Left lobe of liver (tissue), 2 donors: ENCODE data around the gene KRT73. TPM values are rescaled to one million over a fixed set of nuclear protein-coding genes. Genes with fewer than 3 reads are reported as not detected.

Experiments used
- ATAC-seq: fragments of 200-7000 bp; cut with Tn5 transposase; one replicate; pipeline ENCODE4 v1.9.1; 2020; ENCODE audit warnings: mild to moderate bottlenecking, moderate library complexity
- DNase-seq: peaks from one replicate; pipeline ENCODE4 v3.0.0-alpha.2; 2020; ENCODE audit warnings: low spot score
- total RNA-seq: library from RNA; stranded (reverse); gene quantifications from one replicate; pipeline ENCODE4 v1.2.1, GENCODE V29; 2021
- donor health status: DM: no; HTN: no; CAD: no; lungs with moderate emphysema.
- donor health status: DM: no; HTN: yes; CAD: no.

Gene KRT73
- total RNA-seq, 1 donor from 2014 or later: not detected

DNA sequence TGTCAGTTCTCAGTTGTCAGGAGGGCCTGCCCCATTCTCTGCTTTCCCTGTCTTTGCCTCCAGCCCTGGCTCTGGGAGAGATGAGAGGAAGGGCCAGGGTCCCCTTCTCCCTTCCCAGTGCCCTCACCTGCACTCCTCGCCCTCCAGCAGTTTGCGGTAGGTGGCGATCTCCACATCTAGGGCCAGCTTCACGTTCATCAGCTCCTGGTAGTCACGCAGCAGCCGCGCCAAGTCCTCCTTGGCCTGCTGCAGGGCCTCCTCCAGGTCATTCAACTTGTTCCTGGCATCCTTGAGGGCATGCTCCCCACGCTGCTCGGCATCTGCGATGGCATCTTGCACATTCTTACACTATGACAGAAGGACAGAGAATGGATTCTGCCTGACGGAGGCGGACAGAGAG lies 28.3 kb upstream of the KRT73 start:
- DNase-seq (peak; percentile 27), ATAC-seq (no peak)

DNA sequence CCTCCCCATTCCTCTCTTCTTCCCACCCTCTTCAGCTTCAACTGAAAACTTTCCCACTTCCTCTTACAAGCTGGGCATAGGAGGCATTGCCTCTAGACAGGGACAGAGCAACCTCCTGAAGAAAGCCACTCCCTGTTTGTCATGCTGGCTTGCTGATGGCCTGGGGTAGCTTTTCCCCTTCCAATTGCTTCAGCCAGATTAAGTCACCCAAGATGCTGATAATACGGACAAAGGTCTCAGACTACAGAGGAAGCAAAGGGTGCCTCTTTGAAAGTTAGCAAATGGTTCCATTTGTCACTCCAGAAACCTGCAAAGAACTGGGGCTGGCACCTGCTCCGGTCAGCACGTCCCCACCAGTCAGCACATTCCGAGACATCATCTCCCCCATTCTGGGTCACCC lies 27.6 kb upstream of the KRT73 start:
- ATAC-seq: no peak
- DNase-seq: peak; percentile 12

DNA sequence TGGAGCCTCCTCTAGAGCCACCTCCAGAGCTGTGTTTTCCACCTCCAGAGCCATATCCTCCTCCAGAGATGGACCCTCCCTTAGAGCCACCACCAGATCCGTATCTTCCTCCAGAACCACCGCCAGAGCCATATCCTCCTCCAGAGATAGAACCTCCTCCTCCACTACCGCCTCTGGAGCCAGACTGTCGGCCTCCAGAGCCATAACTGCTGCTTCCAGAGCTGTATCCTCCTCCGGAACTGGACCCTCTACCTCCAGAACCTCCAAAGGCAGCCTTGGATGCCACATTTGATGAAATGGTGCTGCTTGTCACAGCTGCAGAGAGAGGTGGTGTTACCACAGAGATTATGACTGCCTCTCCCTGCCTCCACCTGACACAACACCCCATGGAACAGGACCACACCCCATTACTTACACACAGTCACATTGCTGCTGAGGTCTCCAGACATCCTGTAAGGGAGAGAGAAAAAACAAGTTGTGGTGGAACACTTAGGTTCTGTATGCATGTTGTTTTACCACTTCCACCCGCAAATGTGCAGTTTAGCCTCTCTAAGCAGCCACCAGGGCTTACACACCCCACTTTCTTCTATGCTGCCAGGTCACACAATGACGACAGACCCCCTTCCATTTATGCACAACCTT lies 26.9 kb upstream of the KRT73 start:
- DNase-seq: peak; percentile 37
- no peak for ATAC-seq

DNA sequence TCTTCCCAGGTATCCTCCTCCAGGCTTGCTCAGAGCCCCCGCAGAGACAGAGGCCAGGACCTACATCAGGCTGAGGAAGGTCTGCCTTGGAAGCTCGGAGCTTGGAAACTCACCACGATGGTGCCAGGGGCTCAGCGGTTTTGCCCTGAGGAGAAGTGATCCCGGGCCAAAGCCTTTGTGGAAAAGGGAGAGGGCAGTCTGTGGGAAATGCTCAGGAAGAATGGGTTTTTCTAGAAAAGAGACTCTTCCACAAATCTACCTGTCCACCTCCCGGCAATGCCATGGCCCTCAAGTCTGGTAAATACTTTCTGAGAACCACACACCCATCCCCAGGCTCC lies 25.7 kb upstream of the KRT73 start:
- ATAC-seq: no peak

DNA sequence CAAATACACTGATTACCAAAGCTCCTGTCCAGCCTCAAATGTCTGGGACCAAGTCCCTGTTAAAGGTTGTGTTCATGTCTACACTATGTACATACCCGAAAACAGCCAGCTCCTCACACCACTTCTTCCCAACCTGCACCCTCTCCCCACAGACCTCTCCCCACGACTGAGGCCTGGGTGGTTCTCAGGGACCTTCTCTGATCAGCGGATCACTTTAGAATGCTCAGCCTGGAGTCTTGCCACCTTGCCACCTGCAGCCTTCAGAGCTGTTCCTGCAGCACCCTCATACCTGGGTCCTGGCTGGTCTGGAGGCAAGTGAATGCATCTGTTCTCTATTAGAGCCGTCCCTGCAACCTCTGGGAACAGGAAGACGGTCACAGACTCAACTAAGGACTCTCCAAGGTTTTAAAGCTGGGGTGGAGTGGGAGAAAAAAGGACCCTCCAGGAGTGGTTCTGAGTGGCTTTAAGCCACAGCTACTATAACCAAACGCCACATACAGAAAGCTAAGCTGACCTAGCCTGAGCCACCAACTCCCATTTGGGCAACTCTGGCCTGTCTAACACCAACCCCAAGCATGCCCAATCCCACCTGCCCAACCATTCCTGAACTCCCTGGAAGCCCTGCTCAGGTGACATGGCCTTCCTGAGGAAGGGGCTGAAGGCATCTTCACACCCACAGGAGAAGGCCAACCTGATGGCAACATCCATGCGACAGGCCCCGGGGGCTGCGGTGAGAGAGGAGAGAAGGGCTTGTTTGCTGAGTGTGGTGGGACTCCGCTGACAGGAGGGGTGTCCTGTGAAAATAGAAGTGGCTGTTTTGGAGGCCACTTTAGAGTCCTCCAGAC lies 25.1 kb upstream of the KRT73 start:
- ATAC-seq (no peak), DNase-seq (peak; percentile 33)

More for the DNA sequence above, 25.7 kb upstream of the KRT73 start:
- no peak for DNase-seq

DNA sequence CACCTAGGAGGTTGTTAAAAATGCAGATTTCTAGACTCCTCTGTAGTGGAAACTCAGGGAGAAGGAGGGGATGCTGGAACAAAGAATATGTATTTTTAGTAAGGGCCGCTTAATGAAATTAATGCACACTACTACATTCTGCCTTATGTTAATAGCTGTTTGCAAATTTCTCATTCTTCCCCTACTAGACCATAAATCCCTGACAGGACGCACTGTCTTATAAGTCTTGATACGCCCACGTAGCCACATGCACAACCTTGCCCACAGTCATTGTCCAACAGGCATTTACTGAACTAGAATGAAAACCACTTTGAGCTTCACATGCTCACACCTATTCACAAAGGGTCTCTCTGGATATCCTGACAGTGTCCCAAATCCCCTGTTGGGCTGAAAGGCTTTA lies 23.1 kb upstream of the KRT73 start:
- peak; percentile 3 for DNase-seq
- no peak for ATAC-seq

DNA sequence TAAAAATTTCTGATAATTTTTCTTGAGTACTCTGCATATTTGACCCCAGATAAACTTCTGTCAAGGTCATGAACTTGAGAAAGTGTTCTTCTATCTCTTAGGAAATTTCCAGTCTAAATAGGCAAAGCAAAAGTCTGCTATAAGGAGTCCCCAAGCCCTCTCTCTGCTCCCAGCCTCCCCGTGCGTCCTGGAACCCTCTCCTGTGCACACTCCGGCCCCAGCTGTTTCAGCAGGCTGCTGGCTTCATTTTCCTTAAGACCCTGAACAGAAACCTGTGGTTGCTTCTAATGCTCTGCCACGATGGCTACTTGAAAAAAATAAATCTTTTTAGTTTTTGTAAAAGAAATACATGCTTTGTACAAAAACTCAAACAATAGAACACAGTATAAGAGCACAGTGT lies 18.9 kb upstream of the KRT73 start:
- DNase-seq: peak; percentile 11
- no peak for ATAC-seq

DNA sequence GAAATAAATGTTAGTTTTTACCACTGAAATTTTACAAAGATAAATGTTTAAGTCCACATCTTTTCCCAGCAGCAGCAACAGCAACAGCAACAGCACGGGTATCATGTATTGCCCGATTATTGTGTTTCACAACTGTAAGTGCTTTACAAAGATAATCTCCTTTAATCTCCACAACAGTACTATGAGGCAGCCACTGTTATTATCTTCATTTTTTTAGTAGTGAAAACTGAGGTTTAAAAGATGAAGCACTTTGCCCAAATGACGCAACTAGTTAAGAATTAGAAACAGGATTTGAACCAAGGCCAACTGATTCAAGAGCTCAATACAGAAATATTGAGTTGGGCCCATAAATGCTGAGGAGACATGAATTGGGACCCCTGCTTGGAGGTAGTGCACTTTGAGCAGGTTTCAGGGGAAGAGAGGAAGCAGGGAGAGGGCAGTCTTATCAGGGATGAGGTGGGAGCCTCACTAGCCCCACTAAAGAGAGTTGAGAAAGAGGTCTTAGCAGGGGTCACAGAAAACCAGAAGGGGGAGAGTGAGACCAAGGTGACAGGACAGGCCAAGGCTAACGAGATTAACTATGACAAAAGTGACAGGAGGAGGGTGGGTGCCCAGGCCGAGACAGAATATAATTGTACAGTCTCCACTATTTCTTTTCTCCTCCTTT lies 18.4 kb upstream of the KRT73 start:
- ATAC-seq (no peak), DNase-seq (peak; percentile 1)

DNA sequence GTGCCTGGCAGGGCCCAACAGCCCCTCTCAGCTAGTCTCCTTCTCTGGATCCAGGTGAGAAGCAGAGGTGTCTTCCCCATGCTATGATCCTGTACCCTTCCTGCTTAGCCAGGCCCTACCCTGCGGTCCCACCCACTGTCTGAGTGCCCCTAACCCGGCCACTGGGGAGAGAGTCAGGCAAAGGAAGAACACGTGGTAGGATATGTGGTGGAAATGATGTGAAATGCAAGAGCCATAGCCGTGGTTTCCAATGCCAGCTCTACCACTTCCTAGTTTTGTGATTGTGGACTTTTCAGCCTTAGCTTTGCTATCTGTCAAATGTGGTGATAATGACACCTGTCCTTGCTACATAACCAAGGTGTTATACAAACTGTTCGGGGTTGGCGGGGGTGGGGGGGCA lies 17.8 kb upstream of the KRT73 start:
- ATAC-seq: no peak
- DNase-seq: peak; percentile 33

DNA sequence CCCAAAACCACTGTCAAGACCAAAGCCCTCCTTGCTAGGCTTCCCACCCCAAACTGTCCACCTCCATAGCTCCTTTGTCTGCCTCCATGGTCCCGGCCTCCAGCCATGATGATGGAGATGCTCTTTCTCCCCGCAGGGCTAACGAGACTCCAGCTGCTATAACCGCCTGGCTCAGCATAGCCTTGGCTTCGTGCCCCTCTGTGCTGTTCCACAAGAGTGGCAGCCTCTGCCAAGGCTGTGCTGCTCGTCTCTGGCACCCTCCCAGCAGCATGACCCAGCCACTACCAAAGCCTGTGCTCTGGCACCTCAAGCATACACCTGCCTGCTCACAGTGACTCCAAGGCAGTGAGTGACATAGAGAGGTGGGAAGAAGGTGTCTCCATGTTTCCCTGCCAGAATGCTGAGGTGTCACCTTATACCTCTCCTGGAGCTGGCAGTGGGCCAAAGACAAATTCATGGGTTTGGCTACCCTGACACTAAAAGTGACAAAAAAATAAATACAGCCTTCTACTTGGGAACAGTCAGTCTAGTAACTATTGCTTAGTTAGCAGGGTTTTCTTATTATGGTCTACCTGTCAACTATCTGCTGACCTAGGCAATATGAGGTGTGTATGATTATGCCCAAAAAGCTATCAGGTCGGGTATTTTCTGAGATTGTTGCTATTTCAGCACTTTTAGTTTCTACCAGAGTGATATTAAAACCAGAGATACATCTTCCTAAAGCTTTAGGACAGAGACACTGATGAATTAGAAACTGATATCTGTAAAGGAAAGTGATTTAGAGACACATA lies 16.1 kb upstream of the KRT73 start:
- DNase-seq (peak; percentile 83), ATAC-seq (peak; percentile 97)

DNA sequence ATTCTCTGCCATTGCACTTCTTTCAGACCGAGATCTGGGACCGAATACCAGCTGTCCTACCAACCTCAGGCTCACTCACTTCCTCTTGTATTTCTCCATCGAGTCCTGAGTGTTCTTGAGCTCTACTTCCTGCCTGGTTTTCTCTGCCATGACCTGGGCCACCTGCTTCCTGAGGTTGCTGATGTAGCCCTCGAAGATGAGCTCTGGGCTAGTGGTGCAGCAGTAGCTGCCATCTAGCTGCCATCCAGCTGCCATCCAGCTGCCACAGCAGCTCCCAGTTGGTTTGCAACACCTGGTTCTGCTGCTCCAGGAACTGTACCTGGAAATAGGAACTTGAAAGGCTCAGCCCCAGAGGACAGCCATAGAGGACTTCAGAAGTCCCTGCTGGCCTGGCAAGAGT lies 15.0 kb upstream of the KRT73 start:
- DNase-seq (peak; percentile 21), ATAC-seq (no peak)

DNA sequence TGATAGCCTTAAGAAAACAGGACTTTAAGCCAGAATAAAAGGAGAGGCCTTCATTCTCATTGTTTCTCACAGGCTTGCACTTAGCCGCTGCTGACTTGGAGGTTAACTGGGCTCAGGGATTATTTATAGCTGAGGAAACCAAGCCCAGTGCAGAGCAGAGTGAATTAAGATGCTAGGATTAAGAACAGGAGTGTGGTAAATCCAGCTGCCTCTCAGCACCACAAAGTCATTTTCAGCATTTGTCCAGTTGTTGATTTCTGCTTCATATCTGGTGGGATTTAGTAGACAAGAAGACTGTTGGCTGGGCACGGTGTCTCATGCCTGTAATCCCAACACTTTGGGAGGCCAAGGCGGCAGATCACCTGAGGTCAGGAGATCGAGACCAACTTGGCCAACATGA lies 14.3 kb upstream of the KRT73 start:
- DNase-seq: peak; percentile 6

DNA sequence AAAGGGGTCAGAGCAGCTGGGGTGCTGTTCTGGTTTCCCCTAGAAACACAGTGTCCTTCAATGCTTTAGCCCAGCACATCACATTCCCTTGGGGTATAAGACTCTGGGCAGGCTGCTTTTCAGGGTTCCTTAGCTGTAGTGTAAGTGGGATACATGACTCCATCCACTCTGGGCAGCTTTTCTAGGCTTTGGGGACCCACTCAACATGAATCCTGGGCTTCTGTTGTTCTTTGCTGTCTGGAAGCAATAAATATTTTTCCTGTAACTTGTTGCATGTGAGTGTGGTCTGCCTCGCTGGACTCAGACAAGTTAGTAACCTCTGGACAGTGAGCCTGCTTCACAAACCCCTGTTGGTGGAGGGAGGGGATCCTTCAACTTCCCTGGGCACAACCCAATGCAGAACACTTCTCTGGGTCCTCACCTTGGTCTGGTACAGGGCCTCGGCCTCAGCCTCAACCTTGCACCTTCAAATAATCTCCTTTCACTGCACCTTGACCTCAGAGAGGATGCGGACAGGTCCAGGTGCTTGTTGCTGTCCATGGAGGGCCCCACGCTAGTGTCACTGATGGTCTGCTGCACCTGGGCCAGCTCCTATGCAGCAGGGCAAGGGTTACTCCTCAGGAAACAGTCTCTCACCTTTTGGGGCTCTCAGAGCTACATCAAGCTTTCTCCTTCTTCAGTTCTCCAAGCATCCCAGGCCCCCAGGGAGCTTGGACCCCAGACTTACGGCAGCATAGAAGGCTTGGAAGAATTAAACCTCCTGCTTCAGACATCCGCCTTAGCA lies 13.5 kb upstream of the KRT73 start:
- ATAC-seq (no peak), DNase-seq (peak; percentile 28)

More for the DNA sequence above, 14.3 kb upstream of the KRT73 start:
- no peak for ATAC-seq

DNA sequence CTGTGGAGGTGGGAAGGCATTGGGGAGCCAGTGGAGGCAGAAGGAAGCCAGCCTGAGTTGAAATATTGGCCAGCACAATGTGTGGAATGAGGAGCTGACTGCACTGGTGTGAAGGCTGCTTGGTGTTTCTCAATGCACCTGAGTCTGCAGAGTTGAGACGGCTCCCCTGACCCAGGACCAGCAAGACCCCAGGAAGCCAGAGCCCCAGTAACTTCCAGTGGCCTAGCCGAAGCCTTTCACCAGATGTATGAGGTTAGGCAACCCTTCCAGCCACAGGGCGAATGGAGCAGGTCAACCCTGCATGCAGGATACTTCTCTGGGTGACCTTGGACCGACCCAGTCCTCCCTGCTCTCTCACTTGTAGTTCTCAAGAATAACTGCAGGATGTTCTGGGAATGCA lies 12.9 kb upstream of the KRT73 start:
- ATAC-seq (no peak), DNase-seq (peak; percentile 18)

DNA sequence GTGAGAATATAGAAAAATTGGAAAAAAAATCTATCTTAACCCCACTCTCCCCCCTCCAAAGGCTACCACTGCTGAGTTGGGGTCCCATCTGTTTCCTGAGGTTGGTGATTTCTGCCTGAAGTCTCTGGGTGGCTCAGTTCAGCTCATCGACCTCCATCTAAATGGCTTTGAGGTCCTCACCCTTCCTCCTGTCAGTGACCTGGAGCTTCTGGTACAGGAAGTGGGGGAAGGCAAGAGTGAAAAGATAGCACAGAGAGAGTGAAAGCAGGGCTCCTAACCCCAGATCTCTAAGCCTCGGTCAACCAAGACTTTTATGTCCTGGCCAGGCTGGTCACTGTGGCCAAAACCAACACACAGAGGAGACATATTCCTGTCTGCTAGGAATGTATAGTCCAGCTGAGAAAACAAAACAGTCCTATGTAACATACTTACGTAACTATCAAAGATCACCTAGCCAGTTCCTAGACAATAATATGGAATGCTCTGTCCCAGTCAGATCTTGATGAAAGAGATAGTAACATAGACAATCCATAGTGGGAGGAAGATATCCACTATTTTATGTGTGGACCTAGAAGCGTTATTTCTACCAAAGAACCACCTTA lies 12.3 kb upstream of the KRT73 start:
- DNase-seq (peak; percentile 7), ATAC-seq (no peak)

DNA sequence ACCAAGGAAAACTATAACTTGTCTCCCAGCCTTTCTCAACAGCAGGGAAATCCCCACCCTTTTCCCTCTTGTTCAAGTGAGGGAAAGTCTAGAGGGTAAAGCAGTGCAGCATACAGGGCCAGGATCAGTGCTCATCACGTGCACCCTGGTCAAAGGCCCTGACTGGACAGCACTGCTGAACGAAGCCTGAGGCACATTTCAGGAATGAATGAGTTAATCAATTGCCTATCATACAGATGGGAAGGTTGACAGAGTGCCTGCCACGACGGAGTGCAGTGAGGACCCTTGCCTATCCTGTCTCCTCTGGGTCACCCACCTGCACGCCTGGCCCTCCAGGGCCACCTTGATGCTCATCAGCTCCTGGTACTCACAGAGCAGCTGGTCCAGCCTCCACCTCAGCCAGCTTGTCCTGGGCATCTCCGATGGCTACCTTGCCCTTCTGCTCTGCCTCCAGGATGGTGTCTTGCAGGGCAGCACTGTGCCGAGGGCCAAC lies 11.7 kb upstream of the KRT73 start:
- ATAC-seq: no peak
- DNase-seq: peak; percentile 33

DNA sequence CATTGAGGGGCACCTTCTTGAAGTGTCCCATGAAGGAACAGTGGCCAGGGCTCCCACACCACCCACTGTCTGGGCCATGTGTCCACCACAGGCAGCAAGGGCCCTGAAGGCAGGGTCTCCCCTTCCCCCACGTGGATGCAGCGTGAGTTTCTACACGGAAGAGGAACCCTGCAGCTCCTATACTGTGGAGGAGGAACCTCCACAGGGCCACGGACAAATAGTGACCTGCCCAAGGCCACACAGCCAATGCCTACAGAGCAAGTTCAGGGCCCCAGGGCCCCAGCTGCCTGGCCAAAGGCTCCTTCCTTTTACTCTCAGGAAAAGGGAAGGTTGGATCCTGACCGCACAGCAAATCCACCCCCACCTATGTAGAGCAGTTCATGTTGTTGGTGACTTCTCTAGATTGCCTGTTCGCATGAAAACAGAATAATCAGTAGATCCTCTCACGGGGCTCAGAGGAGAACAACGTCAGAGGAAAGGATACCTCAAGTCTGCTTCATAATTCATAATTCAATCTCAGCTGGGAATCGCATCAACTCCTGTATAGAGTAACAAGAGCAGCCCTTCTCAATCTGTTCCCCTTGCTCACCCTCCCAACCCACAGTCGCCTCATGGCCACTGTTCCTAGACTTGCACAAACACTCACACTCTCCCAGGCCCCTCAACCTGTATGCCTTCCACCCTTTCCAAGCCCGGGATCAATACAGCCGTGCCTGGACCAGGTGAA lies 11.1 kb upstream of the KRT73 start:
- DNase-seq: peak; percentile 35
- ATAC-seq: no peak

DNA sequence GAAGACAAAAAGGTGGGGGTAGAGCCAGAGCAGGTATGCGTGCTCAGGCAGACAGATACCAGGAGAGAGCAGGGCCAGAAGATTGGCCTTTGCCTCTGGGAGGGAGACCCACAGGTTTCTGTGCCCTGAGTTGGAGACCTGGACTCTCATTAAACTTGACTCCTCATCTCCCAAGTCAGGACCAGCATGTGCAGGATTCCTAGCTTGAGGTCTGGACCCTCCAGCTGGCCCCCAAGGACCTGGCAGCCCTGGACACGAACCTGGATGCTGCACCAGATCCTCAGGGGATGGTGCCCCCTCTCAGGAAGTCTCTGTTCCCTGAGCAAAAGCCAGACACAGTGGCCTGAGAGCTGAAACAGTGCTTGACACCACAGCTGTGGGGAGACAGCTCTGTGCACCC lies 10.5 kb upstream of the KRT73 start:
- ATAC-seq: no peak
- DNase-seq: peak; percentile 21

DNA sequence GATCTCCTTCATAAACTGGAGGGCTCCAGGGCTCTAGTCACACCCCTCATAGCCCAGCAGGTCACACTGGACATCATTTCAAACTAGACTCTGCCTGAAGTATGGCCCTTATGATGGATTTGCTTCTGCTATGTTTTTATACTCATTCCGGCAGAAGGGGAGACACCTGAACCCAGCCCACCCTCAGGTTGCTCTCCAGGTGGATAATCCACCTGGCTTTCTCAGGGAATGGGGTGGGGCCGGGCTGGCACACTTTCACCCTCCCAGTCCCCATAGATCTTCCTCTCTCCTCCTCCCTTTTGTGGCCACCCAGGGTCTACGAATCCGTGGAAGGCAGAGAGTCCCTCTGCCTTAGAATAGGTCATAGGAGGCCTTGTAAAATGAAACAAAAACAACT lies 9.8 kb upstream of the KRT73 start:
- DNase-seq: peak; percentile 1
- no peak for ATAC-seq
